ENCODE results near the gene PSMA6. TPM values are rescaled to one million over a fixed set of nuclear protein-coding genes. Genes with fewer than 3 reads are reported as not detected.

The PSMA6 gene
- total RNA-seq, 1 experiment from 2014 or later: 297 TPM

DNA sequence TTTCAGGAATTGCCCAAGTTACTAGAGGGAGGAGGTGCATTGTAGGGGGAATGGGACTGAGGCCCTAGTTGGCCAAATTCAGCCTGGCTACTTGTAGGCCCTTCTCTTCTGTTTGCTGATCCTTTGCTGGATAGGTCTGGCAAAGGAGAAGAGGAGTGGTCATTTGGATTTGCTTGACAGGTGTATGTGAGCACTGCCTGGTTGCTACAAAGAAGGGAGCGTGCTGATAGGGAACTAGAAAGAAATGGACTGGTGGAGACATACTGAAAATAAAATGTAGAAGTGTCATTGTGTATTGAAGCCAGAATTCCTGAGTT, 3.6 kb downstream of the PSMA6 start:
- TF ChIP-seq, protein P1, sequence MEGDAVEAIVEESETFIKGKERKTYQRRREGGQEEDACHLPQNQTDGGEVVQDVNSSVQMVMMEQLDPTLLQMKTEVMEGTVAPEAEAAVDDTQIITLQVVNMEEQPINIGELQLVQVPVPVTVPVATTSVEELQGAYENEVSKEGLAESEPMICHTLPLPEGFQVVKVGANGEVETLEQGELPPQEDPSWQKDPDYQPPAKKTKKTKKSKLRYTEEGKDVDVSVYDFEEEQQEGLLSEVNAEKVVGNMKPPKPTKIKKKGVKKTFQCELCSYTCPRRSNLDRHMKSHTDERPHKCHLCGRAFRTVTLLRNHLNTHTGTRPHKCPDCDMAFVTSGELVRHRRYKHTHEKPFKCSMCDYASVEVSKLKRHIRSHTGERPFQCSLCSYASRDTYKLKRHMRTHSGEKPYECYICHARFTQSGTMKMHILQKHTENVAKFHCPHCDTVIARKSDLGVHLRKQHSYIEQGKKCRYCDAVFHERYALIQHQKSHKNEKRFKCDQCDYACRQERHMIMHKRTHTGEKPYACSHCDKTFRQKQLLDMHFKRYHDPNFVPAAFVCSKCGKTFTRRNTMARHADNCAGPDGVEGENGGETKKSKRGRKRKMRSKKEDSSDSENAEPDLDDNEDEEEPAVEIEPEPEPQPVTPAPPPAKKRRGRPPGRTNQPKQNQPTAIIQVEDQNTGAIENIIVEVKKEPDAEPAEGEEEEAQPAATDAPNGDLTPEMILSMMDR (IDR thresholded peaks at IDR 0.05; ENCODE audit: unreplicated experiment): no peak
- DNase-seq: no peak
- intact Hi-C loops (cut with micrococcal nuclease; ENCODE audit: unreplicated experiment): loop anchor here (2.0 to 10.0 kb wide), 2 partner anchors 111 to 151 kb away; no protein-coding TSS in a partner anchor
- H3K9me3 Mint-ChIP-seq (ENCODE audit: low read depth, unreplicated experiment): no peaks in the 10 kb centered on the region
- peaks cover 27% of the 10 kb centered on the region for H3K4me1 Mint-ChIP-seq (ENCODE audit: low read depth, unreplicated experiment)
- no peak overlapping the region for H3K4me3 Mint-ChIP-seq (ENCODE audit: low read depth, unreplicated experiment)
- H3K27me3 Mint-ChIP-seq (ENCODE audit: unreplicated experiment): no peaks in the 10 kb centered on the region
- CTCF ChIA-PET: no interaction called here
- BruUV-seq (replicated peaks): no TSS peak
- no peak overlapping the region for H3K27ac Mint-ChIP-seq (ENCODE audit: unreplicated experiment)
- H3K36me3 Mint-ChIP-seq (ENCODE audit: insufficient read depth, unreplicated experiment): peaks cover 46% of the 10 kb centered on the region

GRCh38 chr14:35296545-35296944, 4.4 kb downstream of the PSMA6 start:
- Mint-ChIP-seq H3K4me1 (ENCODE audit: low read depth, unreplicated experiment) (peaks cover 28% of the 10 kb centered on the region), H3K27me3 (ENCODE audit: unreplicated experiment) (no peaks in the 10 kb centered on the region), H3K36me3 (ENCODE audit: insufficient read depth, unreplicated experiment) (peaks cover 46% of the 10 kb centered on the region), H3K4me3 (ENCODE audit: low read depth, unreplicated experiment) (no peak overlapping the region), H3K9me3 (ENCODE audit: low read depth, unreplicated experiment) (no peaks in the 10 kb centered on the region), H3K27ac (ENCODE audit: unreplicated experiment) (no peak overlapping the region)
- TF ChIP-seq, protein P1 (IDR thresholded peaks at IDR 0.05; ENCODE audit: unreplicated experiment): no peak
- intact Hi-C loops (cut with micrococcal nuclease; ENCODE audit: unreplicated experiment): loop anchor here (10.0 kb wide), 1 partner anchor 152 kb away; no protein-coding TSS in a partner anchor
- DNase-seq: no peak
- BruUV-seq (replicated peaks): no TSS peak
- CTCF ChIA-PET: interaction anchor here (0.6 to 0.7 kb wide), 2 partner anchors 35 to 1392 kb away, joined by 4 read pairs; no protein-coding TSS in a partner anchor

GRCh38 chr14:35297706-35298105, 5.5 kb downstream of the PSMA6 start:
- TF ChIP-seq, protein P1 (IDR thresholded peaks at IDR 0.05; ENCODE audit: unreplicated experiment): no peak
- Mint-ChIP-seq H3K36me3 (ENCODE audit: insufficient read depth, unreplicated experiment) (peaks cover 42% of the 10 kb centered on the region), H3K27me3 (ENCODE audit: unreplicated experiment) (no peaks in the 10 kb centered on the region), H3K27ac (ENCODE audit: unreplicated experiment) (no peak overlapping the region), H3K9me3 (ENCODE audit: low read depth, unreplicated experiment) (peaks cover 3% of the 10 kb centered on the region), H3K4me1 (ENCODE audit: low read depth, unreplicated experiment) (peaks cover 32% of the 10 kb centered on the region), H3K4me3 (ENCODE audit: low read depth, unreplicated experiment) (no peak overlapping the region)
- DNase-seq: no peak
- BruUV-seq (replicated peaks): no TSS peak
- intact Hi-C loops (cut with micrococcal nuclease; ENCODE audit: unreplicated experiment): loop anchor here (10.0 kb wide), 1 partner anchor 153 kb away; no protein-coding TSS in a partner anchor
- CTCF ChIA-PET: no interaction called here

DNA sequence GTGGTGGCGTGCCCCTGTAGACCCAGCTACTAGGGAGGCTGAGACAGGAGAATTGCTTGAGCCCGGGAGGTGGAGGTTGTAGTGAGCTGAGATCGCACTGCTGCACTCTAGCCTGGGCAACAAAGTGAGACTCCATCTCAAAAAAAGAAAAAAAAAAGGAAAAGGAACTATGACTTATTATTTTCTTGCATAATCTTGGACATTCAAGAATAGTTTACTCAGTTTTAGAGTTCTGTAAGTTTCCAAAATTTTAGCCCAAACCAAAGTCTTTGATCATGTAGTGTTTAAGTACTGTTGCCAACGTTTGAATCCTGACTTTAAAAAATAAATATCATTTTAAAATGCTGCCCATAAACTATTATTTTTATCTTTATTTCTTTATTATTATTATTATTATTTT, 6.2 kb downstream of the PSMA6 start:
- peaks cover 39% of the 10 kb centered on the region for H3K4me1 Mint-ChIP-seq (ENCODE audit: low read depth, unreplicated experiment)
- CTCF ChIA-PET: interaction anchor here (0.6 kb wide), 2 partner anchors 17 to 105 kb away, joined by 3 to 5 read pairs; no protein-coding TSS in a partner anchor
- peaks cover 38% of the 10 kb centered on the region for H3K36me3 Mint-ChIP-seq (ENCODE audit: insufficient read depth, unreplicated experiment)
- TF ChIP-seq, protein P1 (IDR thresholded peaks at IDR 0.05; ENCODE audit: unreplicated experiment): no peak
- BruUV-seq (replicated peaks): no TSS peak
- H3K27me3 Mint-ChIP-seq (ENCODE audit: unreplicated experiment): no peaks in the 10 kb centered on the region
- H3K27ac Mint-ChIP-seq (ENCODE audit: unreplicated experiment): no peak overlapping the region
- no peak for DNase-seq
- intact Hi-C loops (cut with micrococcal nuclease; ENCODE audit: unreplicated experiment): loop anchor here (10.0 kb wide), 1 partner anchor 154 kb away; no protein-coding TSS in a partner anchor
- H3K9me3 Mint-ChIP-seq (ENCODE audit: low read depth, unreplicated experiment): peaks cover 3% of the 10 kb centered on the region
- no peak overlapping the region for H3K4me3 Mint-ChIP-seq (ENCODE audit: low read depth, unreplicated experiment)

All from Calu3 (cell line).